Ammon's horn (tissue), 1 donor: ENCODE measurements around the gene SOD3.

Experiments
- DNase-seq: peaks from one replicate; pipeline ENCODE4 v3.0.0-alpha.2; 2016; ENCODE audit warnings: low spot score

Gene SOD3

DNA sequence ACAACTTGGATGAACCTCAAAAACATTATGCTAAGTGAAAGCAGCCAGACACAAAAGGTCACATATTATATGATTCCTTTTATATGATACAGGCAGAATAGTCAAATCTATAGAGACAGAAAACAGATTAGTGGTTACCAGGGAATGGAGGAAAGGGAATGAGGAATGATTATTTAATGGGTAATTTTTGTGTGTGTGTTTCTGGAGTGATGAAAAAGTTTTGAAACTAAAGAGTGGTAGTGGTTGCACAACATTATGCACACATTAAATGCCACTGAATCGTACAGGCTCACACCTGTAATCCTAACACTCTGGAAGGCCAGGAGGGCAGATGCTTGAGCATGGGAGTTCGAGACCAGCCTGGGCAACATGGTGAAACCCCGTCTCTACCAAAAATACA is 19.6 kb upstream of the SOD3 start:
- no peak for DNase-seq

DNA sequence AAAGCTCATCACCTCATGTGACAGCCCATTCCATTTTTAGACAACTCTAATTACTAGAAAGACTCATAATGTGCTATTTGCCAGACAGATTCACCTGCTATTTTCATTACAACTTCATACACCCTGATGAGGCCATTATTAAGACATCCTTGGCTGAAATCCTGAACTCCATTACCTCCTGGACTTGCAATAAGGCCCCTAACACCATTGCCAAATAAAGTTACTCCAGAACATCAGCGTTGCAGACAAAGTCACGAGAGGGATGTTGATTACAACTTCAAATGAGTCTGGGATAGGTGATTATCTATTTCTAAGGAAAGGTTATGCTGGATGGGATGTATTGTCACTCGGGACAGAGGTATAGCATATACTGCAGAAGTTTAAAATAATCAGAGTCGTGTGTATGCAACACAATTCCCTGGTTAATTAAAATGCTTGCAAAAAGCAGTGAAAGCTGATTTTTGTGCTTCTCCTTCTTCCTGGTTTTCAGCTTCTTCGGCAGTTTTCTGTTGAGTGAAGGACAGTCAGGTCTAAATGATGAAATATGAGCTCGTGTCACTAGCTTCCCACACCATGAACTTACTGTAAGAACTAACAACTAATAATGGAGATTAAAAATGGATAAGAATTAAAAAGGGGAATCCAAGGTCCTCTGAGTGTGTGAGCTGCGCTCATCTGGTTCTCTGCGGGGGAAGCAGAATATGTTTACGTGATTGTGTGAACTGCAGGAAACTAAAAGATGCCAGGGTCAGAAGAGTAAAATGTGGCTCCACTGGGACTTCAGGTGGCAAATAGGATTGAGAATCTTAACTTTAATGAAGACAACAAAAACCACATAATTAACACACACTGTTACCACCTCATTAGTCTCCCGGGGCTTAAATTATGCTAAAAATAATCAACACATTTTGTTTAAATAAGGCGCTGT is 17.6 kb upstream of the SOD3 start:
- DNase-seq = no peak

DNA sequence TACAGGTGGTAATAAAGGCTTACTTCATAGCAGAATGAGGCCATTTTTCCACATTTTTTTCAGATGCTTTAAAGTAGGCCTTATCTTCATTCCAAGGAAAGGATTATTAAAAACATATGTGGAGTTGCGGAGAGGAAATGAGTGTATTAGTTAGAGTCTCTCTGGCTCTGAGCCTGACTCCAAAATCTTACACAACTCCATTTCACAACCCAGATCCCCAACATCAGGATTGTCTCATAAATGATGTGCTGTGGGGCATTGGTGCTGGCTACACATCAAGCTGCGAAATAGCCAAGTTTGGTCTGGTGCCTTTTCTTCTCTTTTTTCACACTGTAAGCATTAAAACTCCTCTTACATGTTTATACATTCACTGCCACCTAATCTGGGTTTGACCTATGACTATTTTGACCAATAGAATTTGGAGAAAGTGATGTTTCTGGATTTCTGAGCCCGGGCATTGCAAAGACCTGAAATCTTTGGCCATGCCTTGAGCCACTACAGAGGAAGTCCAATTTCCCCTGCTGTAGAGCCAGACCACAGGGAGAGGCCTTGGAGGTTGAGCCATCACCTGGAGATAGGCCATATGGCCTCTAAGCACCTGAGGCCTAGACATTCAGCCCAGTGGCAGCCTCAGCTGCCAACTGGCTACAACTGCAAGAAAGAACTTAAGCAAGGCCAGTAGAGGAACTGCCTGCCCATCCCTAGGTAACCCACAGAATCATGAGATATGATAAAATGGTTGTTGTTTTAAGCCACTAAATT is 16.7 kb upstream of the SOD3 start:
- DNase-seq = no peak

DNA sequence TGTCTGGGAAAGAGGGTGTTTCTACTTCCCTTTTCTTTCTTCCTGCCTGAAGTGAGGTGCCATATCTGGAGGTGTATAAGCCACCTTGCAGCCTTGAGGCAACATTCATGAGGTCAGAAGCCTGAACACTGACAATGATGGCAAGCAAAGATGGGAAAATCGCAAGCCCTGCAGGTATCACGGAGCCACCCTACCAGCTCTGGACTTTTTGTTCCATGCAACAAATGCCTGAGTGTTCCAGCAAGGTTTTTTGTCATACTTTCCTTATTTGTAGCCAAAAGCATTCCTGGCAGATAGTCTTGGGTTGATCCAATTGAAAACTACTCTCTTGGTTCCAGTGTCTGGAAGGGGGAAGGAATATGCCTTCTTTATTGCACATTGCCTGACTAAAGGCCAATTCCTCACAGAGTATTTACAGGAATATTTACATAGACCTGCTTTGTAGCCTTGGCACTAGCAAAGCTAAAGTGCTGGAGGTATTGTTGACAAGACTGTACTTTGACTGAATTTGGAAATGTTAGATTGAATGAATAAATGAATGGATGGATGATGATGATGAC is 14.4 kb upstream of the SOD3 start:
- no peak for DNase-seq

DNA sequence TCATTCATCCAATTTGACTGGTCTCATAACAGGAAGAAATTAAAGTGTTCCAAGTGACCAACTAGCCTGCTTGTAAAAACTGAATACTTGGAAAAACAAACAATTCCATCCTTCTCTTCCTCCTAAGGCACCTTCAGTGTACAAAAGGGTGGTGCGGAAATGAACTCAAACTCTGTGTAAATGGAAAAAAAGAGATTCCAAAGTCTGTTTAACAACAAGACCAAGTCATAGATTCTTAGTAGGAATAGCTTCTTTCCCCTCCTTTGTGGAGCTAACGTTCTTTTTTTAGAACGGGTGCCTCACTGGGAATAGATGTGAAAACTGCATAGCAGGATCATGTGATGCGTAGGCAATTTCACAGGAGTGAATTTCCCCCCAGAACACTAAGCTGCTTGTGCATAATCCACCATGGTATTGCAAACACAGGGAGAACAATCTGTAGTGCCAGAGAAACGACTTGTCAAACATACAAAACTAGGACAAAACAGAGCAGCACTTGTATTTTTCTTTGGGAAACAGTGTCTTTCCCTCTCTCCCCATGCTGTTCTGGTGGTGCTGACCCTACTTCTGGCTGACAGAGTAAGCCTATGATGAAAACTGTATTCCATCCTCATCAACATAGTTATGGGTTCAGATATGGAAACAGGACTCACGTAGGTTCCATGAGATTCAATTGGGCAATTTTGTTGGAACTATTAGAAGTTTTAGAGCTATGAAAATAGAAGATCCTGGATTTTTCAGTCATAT is 13.2 kb upstream of the SOD3 start:
- DNase-seq = no peak

DNA sequence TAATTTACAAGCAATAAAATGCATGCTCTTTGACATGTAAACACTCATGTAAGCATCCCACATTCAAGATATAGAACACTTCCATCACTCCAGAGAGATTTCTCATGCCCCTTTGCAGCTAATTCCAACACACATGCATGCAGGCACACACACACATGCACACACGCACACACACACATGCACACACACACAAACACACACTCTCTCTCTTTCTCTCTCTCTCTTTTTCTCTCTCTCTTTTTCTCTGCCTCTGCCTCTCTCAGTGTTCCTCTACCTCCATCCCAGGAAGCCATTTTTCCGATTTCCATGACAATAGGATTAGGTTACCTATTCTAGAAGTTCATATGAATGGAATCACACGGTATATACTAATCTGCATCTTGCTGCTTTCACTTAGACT is 11.9 kb upstream of the SOD3 start:
- DNase-seq = no peak

DNA sequence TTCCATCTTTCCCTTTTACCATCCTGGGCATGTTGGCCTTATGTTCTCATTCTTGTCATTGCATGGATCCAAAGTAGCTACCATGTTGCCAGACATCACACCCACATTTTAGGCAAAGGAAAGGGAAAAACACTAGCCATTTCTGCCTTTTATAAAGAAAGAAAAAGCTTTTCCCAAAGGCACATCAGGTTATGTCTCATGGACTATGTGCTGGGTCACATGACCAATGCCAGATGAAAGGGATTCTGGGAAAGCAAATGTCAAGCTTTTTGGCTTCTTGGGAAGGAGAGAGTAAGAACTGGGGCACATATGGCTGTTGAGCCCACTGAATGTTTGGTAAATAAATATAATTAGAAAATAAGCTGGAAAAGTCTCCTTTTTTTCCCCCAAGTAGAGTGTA is 4.3 kb upstream of the SOD3 start:
- DNase-seq = no peak

DNA sequence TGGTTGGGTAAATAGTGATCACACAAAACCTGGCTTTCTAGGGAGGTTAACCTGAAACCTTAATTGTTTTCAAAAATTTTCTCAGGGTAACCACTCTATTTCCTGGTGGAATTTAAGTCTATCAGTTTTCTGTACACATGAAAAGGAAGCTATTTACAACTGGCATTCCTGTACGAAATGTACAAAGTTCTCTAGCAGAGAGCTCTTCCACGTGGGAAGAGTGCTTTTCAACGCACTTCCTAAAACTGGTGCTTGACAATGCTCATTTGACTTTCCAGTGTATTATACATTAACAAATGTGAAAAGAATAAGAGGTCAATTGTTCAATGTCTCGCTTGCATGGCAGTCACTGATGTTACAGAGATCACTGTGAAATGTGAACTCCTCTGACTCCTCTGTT is 2.8 kb upstream of the SOD3 start:
- no peak for DNase-seq

DNA sequence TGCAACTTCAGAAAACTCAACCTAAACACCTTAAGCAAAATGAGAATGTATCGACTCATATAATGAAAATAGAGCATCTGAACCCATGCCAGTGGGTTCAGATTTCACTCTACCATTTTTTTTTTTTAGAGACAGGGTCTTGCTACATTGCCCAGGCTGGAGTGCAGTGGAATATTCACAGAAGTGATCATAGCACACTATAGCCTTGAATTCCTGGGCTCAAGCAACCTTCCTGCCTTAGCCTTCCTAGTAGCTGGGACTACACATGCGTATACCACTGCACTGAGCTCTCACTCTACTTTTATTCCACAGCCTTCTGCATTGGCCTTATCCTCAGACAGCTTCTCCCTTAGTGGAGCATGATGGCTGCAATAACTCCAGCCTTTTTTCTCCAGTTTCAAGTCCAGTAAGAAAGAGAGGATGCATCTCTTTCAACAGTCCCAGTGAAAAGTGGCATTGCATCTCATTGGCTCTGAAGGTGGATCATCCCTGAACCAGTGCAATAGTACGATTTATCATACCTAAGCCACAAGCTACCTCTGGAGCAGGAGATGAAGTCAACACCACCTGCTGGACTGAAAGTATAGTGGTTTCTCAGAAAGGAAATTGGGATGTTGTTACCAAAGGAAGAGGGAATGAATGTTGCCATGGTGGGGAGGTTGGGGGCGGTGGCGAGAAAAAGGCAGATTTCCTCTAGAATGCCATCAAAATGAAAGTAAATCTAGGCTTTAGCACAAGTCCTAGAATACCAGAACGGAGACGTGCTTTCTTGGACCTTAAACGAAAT is 2.0 kb upstream of the SOD3 start:
- DNase-seq = peak; percentile 14

DNA sequence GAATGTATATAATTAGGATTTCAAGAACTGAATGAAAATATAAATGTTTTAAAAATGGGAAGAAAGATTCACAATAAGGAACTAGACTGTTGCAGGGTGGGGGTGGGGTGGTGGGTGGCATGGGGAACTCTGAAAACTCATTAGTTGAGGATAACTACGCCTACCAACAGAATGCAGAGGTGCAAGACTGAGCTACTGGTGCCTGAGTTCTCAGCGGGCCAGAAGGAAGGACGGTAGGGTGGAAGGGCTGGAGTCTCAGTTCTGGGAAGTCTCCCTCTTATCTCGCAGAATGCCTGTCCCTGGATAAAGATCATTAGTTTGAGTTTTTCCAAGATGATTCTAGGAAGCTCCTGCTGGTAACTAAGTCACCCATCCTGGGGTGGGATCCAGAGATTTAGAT is 1.3 kb upstream of the SOD3 start:
- DNase-seq = no peak

DNA sequence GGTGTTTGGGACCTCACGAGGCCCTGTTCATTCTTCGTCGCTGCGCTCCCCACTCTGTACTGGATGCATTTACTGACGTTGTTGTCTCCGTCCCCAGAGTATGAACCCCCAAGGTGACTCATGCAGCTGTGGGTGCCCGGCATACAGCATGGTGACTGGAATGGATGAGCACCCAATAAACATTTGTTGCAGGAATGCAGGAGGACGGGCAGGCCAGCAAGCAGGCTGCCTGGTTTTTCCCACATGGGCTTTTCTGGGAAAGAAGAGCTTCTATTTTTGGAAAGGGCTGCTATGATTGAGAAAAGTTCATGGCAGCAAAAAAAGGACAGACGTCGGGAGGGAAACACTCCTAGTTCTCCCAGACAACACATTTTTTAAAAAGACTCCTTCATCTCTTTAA is 893 bp upstream of the SOD3 start:
- peak; percentile 14 for DNase-seq

DNA sequence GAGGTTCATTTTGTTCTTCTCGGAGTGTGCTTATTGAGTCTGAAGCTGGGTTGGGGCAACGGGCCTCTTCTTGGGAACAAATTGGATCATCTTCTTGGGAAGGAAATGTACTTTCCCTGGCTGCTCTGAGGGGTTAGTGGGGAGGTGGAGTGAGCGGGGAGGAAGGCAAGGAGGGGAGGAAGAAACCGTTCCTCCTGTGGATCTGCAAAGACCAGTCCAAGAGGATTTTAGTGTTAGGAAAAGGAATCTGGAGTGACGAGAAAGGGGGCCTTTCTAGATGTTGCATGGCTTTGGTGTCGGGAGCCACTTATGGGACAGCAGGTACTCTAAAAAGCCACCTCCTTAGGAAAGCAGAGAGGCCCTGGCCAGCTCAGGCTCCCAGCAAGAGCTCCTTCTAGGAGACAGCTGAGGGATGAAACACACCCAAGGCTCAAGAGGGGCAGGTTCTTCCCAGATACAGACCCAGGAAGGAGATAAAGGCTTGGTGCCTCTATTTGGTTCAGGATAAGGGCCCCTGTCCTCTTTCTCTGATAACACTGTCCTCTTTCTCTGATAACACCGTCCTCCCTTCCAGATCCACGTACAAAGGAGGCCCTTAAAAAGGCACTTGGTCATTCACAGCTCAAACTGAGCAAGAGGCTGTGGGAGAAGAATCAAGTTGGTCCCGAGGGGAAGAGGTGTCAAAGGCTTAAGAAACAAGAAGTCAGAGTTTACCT is 451 bp downstream of the SOD3 start:
- DNase-seq = no peak

DNA sequence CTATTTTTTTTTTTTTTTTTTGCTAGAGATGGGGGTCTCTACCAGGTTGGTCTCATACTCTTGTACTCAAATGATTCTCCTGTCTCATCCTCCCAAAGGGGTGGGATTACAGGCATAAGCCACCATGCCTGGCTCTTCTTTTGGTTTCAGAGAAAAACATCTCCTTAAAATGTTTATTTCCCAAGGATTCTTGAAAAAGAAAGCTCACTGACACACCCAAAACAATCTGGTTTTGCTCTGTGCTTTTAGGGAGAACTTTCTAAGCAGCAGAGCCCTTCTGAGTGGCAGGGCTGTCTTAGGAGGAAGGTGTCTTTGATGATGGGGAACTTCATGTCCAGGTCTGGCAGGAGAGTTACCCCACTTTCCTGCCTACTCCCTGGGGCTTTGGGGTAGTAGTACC is 1.2 kb downstream of the SOD3 start:
- DNase-seq = no peak

DNA sequence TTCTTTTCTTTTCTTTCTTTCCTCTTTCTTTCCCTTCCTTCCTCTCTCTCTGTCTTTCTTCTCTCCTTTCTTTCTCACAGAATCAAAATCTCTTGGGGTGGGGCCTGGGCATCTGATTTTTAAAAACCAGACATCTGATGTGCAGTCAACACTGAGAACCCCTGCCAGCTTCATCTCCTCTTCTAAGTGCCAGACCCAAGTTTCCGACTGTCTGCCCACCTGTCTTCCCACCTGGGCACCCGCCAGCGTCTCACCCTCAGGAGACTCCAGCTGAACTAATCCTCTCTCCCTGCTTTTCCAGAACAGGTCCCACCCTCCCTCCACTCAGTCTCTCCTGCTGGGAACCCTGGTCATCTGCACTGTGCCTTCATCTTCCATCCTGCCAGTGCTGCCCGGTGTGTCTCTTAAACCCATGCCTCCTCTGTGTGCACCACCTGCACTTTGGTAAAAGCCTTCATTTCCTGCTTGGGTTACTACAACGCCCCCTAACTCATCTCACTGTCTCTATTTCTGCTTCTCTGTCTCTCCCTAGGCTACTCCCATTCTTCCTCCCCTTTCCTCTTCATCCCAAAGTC is 2.8 kb downstream of the SOD3 start:
- no peak for DNase-seq

DNA sequence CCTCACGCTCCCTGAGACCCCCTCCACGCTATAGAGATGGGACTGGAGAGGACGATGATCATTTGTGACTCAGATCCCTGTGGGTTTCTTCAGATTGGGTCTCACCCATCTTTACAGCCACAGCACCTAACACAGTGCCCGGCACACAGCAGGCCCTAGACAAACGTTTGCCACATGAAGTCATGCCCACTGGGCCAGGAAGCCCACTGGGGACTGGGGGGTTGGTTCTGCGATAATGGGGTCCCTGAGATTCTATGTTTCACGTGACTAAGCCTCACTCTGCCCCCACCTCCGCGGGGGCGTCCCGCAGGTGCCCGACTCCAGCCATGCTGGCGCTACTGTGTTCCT is 3.8 kb downstream of the SOD3 start:
- DNase-seq = no peak

DNA sequence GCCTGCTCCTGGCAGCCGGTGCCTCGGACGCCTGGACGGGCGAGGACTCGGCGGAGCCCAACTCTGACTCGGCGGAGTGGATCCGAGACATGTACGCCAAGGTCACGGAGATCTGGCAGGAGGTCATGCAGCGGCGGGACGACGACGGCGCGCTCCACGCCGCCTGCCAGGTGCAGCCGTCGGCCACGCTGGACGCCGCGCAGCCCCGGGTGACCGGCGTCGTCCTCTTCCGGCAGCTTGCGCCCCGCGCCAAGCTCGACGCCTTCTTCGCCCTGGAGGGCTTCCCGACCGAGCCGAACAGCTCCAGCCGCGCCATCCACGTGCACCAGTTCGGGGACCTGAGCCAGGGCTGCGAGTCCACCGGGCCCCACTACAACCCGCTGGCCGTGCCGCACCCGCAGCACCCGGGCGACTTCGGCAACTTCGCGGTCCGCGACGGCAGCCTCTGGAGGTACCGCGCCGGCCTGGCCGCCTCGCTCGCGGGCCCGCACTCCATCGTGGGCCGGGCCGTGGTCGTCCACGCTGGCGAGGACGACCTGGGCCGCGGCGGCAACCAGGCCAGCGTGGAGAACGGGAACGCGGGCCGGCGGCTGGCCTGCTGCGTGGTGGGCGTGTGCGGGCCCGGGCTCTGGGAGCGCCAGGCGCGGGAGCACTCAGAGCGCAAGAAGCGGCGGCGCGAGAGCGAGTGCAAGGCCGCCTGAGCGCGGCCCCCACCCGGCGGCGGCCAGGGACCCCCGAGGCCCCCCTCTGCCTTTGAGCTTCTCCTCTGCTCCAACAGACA is 4.4 kb downstream of the SOD3 start:
- no peak for DNase-seq

DNA sequence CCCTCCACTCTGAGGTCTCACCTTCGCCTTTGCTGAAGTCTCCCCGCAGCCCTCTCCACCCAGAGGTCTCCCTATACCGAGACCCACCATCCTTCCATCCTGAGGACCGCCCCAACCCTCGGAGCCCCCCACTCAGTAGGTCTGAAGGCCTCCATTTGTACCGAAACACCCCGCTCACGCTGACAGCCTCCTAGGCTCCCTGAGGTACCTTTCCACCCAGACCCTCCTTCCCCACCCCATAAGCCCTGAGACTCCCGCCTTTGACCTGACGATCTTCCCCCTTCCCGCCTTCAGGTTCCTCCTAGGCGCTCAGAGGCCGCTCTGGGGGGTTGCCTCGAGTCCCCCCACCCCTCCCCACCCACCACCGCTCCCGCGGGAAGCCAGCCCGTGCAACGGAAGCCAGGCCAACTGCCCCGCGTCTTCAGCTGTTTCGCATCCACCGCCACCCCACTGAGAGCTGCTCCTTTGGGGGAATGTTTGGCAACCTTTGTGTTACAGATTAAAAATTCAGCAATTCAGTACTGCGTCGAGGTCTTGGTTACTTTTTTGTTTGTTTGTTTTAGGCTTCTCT is 5.0 kb downstream of the SOD3 start:
- DNase-seq = no peak

DNA sequence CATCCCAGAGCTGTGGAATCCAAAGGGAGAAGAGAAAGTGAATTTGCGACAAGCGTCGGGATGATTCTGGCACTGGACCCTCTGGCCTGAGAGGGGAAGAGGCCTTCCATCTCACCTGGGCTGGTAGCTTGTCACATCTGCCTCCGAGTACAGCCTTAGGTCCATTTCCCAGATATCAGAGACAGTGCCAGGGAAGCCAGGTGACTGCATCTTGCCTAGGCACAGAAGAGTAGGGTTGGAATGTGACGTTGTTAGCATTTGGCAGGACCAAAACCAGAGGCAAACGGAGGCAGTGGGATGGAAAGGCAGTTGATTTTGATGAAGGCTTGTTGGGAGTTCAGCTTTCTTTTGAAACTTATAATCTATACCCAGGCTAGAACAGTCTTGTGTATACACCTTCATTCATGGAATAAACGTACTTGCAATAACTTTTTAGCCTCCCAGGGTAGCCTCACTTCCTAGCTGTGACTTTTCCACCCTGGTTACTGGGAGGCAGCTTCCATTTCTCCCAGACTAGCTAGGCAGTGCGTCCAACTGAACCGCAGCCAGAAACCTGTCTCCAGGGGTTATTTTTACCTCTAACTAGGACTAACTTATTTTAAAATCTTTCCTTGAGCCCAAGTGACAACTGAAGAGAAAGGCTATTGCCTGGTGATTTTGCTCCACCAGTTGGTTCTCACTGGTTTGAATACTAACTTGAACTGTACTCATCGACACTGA is 5.9 kb downstream of the SOD3 start:
- no peak for DNase-seq

DNA sequence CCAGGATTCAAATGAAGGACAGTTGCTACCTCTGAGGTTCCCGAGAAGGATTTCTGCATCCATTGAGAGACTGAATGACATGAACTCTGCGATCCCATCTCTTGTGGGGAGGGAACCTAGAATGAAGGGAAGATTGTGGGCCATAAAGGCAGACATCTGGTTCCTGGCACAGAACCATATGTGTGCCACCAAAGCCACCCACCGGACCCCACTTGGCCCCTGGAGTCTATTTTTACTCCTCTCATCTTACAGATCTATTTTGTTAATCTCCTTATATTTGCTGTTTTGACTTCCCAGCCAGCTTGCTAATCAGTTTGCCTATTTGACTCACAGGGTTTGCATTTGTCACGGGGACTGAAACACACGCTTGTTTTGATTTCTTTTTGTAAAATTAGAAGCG is 7.3 kb downstream of the SOD3 start:
- DNase-seq = no peak
